WTC11 (cell line): ENCODE results near the gene GPRC5B. TPM values are rescaled to one million over a fixed set of nuclear protein-coding genes. Genes with fewer than 3 reads are reported as not detected.

Experiments
- ATAC-seq: fragments of 200-7000 bp; cut with Tn5 transposase; 2 replicates; pipeline ENCODE4 v1.10.0; 2021; ENCODE audit warnings: mild to moderate bottlenecking, moderate library complexity
- CTCF ChIA-PET: fragments of 300-600 bp; sonication (Branson Sonifier 250); formaldehyde crosslinking; loops from one replicate; lab custom pipeline; 2021; ENCODE audit warnings: antibody characterized with exemption; lab: Charles Lee
- POLR2A ChIA-PET: fragments of 350-600 bp; sonication (Branson Sonifier 250); formaldehyde crosslinking; loops from one replicate; lab custom pipeline; 2021; ENCODE audit warnings: antibody characterized with exemption; lab: Charles Lee
- DNase-seq: peaks from one replicate; pipeline ENCODE4 v3.0.0; 2021; ENCODE audit warnings: low spot score
- H3K27ac Mint-ChIP-seq: 2 replicates; pipeline ENCODE4 v1.8.0; 2021; ENCODE audit warnings: mixed read lengths
- H3K27me3 Mint-ChIP-seq: 2 replicates; pipeline ENCODE4 v1.8.0; 2021; ENCODE audit warnings: low read depth, mild to moderate bottlenecking, moderate library complexity, mixed read lengths
- H3K36me3 Mint-ChIP-seq: 2 replicates; pipeline ENCODE4 v1.8.0; 2021; ENCODE audit warnings: mixed read lengths
- H3K4me1 Mint-ChIP-seq: 2 replicates; pipeline ENCODE4 v1.8.0; 2022; ENCODE audit warnings: mixed read lengths
- H3K4me3 Mint-ChIP-seq: 2 replicates; pipeline ENCODE4 v1.8.0; 2021; ENCODE audit warnings: mild to moderate bottlenecking, moderate library complexity, mixed read lengths
- H3K9me3 Mint-ChIP-seq: 2 replicates; pipeline ENCODE4 v1.8.0; 2021; ENCODE audit warnings: mixed read lengths
- CREM ChIP-seq: sonication (generic); formaldehyde crosslinking; IDR thresholded peaks from 2 replicates; pipeline ENCODE4 v1.8.1; 2022; ENCODE audit warnings: mild to moderate bottlenecking, missing genetic modification reagents, moderate library complexity
- ELF4 ChIP-seq: sonication (generic); formaldehyde crosslinking; IDR thresholded peaks from 2 replicates; pipeline ENCODE4 v1.8.1; 2022; ENCODE audit warnings: low read depth, mild to moderate bottlenecking, moderate library complexity, missing genetic modification reagents
- ETV6 ChIP-seq: sonication (generic); formaldehyde crosslinking; IDR thresholded peaks from 2 replicates; pipeline ENCODE4 v1.8.1; 2022; ENCODE audit warnings: mild to moderate bottlenecking, missing genetic modification reagents
- FOXK1 ChIP-seq: sonication (generic); formaldehyde crosslinking; IDR thresholded peaks from 2 replicates; pipeline ENCODE4 v1.8.0; 2022; ENCODE audit warnings: mild to moderate bottlenecking, moderate library complexity, missing genetic modification reagents
- FOXP1 ChIP-seq: sonication (generic); formaldehyde crosslinking; IDR thresholded peaks from 2 replicates; pipeline ENCODE4 v1.8.0; 2022; ENCODE audit warnings: missing genetic modification reagents, mild to moderate bottlenecking, moderate library complexity, borderline replicate concordance
- IRF2 ChIP-seq: sonication (generic); formaldehyde crosslinking; IDR thresholded peaks from 2 replicates; pipeline ENCODE4 v1.8.0; 2022; ENCODE audit warnings: low read depth, missing genetic modification reagents, borderline replicate concordance
- NFE2L1 ChIP-seq: sonication (generic); formaldehyde crosslinking; IDR thresholded peaks from 2 replicates; pipeline ENCODE4 v1.8.1; 2023; ENCODE audit warnings: missing genetic modification reagents
- PRRX2 ChIP-seq: fragments of 250-450 bp; sonication (Bioruptor Pico); IDR thresholded peaks from 2 replicates; pipeline ENCODE4 v1.8.0; 2021; ENCODE audit warnings: mild to moderate bottlenecking
- TEAD4 ChIP-seq: sonication (generic); formaldehyde crosslinking; IDR thresholded peaks from 2 replicates; pipeline ENCODE4 v1.8.0; 2022; ENCODE audit warnings: mild to moderate bottlenecking, missing genetic modification reagents
- TP53 ChIP-seq: sonication (generic); formaldehyde crosslinking; IDR thresholded peaks from 2 replicates; pipeline ENCODE4 v1.8.1; 2023; ENCODE audit warnings: mild to moderate bottlenecking, missing genetic modification reagents
- ZBTB21 ChIP-seq: sonication (generic); formaldehyde crosslinking; IDR thresholded peaks from 2 replicates; pipeline ENCODE4 v1.8.1; 2023; ENCODE audit warnings: mild to moderate bottlenecking, missing genetic modification reagents, borderline replicate concordance
- ZNF423 ChIP-seq: fragments of 250-450 bp; sonication (Bioruptor Pico); IDR thresholded peaks from 2 replicates; pipeline ENCODE4 v2.1.2; 2022; ENCODE audit warnings: mild to moderate bottlenecking, moderate library complexity
- total RNA-seq: library from RNA; stranded (reverse); gene quantifications from 3 replicates; pipeline ENCODE4 v1.2.3, GENCODE V29; 2021
- TF ChIP-seq, protein P1 (sequence below): fragments of 200-600 bp; IDR thresholded peaks from 2 replicates; pipeline ENCODE4 v1.8.0; 2022; ENCODE audit warnings: antibody characterized with exemption
- TF ChIP-seq, protein P2 (sequence below): sonication (generic); formaldehyde crosslinking; IDR thresholded peaks from 2 replicates; pipeline ENCODE4 v1.8.0; 2023; ENCODE audit warnings: mild to moderate bottlenecking, missing genetic modification reagents
- TF ChIP-seq, protein P3 (sequence below): sonication (generic); formaldehyde crosslinking; conservative IDR thresholded peaks from 2 replicates; pipeline ENCODE4 v1.8.1; 2022; ENCODE audit warnings: mild to moderate bottlenecking, missing genetic modification reagents
- TF ChIP-seq, protein P4 (sequence below): sonication (generic); formaldehyde crosslinking; IDR thresholded peaks from 2 replicates; pipeline ENCODE4 v1.8.1; 2022; ENCODE audit warnings: mild to moderate bottlenecking, missing genetic modification reagents, moderate library complexity, borderline replicate concordance
- TF ChIP-seq, protein P5 (sequence below): sonication (generic); formaldehyde crosslinking; IDR thresholded peaks from 2 replicates; pipeline ENCODE4 v1.8.1; 2023; ENCODE audit warnings: mild to moderate bottlenecking, missing genetic modification reagents, moderate library complexity
- TF ChIP-seq, protein P6 (sequence below): fragments of 250-450 bp; sonication (Bioruptor Pico); IDR thresholded peaks from 2 replicates; pipeline ENCODE4 v2.1.2; 2022; ENCODE audit warnings: mild to moderate bottlenecking, moderate library complexity

Gene GPRC5B
- total RNA-seq, 1 experiment from 2014 or later, result 104 TPM

DNA sequence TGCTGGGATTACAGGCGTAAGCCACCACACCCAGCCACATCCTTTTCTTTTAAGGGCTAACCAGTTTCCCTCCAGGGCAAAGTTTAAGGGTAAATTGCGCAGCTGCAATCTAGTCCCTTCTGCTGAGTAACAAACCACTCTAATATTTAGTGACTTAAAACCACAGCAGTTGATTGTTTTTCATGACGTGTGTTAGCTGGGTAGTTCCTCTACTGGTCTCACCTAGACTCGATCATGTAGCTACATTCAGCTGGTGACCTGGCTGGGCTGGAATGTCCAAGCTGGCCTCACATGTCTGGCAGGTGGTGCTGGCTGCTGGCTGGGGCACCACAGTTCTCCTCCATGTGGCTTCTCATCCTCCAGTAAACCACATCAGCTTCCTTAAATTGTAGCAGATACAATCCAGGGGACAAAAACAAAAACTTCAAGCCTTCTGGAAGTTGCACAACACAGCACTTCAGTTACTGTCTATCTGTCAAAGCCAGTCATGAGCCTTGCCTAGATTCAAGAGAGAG is 75.5 kb downstream of the GPRC5B start:
- TF ChIP-seq TP53 (no peak), NFE2L1 (no peak), CREM (no peak), ZBTB21 (CRISPR knock-in tag) (no peak), ETV6 (CRISPR knock-in tag) (no peak), IRF2 (CRISPR knock-in tag) (no peak), FOXK1 (CRISPR knock-in tag) (no peak), ZNF423 (CRISPR knock-in tag) (no peak), TEAD4 (CRISPR knock-in tag) (no peak), PRRX2 (no peak), FOXP1 (CRISPR knock-in tag) (no peak), ELF4 (CRISPR knock-in tag) (no peak)
- TF ChIP-seq, protein P1, sequence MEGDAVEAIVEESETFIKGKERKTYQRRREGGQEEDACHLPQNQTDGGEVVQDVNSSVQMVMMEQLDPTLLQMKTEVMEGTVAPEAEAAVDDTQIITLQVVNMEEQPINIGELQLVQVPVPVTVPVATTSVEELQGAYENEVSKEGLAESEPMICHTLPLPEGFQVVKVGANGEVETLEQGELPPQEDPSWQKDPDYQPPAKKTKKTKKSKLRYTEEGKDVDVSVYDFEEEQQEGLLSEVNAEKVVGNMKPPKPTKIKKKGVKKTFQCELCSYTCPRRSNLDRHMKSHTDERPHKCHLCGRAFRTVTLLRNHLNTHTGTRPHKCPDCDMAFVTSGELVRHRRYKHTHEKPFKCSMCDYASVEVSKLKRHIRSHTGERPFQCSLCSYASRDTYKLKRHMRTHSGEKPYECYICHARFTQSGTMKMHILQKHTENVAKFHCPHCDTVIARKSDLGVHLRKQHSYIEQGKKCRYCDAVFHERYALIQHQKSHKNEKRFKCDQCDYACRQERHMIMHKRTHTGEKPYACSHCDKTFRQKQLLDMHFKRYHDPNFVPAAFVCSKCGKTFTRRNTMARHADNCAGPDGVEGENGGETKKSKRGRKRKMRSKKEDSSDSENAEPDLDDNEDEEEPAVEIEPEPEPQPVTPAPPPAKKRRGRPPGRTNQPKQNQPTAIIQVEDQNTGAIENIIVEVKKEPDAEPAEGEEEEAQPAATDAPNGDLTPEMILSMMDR, result no peak
- TF ChIP-seq, protein P2, sequence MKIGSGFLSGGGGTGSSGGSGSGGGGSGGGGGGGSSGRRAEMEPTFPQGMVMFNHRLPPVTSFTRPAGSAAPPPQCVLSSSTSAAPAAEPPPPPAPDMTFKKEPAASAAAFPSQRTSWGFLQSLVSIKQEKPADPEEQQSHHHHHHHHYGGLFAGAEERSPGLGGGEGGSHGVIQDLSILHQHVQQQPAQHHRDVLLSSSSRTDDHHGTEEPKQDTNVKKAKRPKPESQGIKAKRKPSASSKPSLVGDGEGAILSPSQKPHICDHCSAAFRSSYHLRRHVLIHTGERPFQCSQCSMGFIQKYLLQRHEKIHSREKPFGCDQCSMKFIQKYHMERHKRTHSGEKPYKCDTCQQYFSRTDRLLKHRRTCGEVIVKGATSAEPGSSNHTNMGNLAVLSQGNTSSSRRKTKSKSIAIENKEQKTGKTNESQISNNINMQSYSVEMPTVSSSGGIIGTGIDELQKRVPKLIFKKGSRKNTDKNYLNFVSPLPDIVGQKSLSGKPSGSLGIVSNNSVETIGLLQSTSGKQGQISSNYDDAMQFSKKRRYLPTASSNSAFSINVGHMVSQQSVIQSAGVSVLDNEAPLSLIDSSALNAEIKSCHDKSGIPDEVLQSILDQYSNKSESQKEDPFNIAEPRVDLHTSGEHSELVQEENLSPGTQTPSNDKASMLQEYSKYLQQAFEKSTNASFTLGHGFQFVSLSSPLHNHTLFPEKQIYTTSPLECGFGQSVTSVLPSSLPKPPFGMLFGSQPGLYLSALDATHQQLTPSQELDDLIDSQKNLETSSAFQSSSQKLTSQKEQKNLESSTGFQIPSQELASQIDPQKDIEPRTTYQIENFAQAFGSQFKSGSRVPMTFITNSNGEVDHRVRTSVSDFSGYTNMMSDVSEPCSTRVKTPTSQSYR, result no peak
- TF ChIP-seq, protein P3, sequence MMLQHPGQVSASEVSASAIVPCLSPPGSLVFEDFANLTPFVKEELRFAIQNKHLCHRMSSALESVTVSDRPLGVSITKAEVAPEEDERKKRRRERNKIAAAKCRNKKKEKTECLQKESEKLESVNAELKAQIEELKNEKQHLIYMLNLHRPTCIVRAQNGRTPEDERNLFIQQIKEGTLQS (CRISPR knock-in tag), result no peak
- TF ChIP-seq, protein P4, sequence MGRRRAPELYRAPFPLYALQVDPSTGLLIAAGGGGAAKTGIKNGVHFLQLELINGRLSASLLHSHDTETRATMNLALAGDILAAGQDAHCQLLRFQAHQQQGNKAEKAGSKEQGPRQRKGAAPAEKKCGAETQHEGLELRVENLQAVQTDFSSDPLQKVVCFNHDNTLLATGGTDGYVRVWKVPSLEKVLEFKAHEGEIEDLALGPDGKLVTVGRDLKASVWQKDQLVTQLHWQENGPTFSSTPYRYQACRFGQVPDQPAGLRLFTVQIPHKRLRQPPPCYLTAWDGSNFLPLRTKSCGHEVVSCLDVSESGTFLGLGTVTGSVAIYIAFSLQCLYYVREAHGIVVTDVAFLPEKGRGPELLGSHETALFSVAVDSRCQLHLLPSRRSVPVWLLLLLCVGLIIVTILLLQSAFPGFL (CRISPR knock-in tag), result no peak
- TF ChIP-seq, protein P5, sequence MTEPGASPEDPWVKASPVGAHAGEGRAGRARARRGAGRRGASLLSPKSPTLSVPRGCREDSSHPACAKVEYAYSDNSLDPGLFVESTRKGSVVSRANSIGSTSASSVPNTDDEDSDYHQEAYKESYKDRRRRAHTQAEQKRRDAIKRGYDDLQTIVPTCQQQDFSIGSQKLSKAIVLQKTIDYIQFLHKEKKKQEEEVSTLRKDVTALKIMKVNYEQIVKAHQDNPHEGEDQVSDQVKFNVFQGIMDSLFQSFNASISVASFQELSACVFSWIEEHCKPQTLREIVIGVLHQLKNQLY (CRISPR knock-in tag), result no peak
- TF ChIP-seq, protein P6, sequence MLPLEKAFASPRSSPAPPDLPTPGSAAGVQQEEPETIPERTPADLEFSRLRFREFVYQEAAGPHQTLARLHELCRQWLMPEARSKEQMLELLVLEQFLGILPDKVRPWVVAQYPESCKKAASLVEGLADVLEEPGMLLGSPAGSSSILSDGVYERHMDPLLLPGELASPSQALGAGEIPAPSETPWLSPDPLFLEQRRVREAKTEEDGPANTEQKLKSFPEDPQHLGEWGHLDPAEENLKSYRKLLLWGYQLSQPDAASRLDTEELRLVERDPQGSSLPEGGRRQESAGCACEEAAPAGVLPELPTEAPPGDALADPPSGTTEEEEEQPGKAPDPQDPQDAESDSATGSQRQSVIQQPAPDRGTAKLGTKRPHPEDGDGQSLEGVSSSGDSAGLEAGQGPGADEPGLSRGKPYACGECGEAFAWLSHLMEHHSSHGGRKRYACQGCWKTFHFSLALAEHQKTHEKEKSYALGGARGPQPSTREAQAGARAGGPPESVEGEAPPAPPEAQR, result no peak
- peaks cover 2% of the 10 kb centered on the region; the same call in 1 of the 2 replicates for H3K27me3 Mint-ChIP-seq
- ATAC-seq (no peak), DNase-seq (no peak)
- peaks cover 41% of the 10 kb centered on the region for H3K36me3 Mint-ChIP-seq
- H3K4me3 Mint-ChIP-seq, result no peak overlapping the region
- ChIA-PET CTCF (interaction anchor here (0.6 kb wide), 1 partner anchor 98 kb away, joined by 3 read pairs; no protein-coding TSS in a partner anchor), POLR2A (interaction anchor here (0.6 kb wide), 1 partner anchor 30 kb away, joined by 4 read pairs; no protein-coding TSS in a partner anchor)
- H3K4me1 Mint-ChIP-seq, result peaks cover 15% of the 10 kb centered on the region
- H3K27ac Mint-ChIP-seq, result no peak overlapping the region
- H3K9me3 Mint-ChIP-seq, result peaks cover 40% of the 10 kb centered on the region
